ENCODE measurements around the gene NFIA.

DNA sequence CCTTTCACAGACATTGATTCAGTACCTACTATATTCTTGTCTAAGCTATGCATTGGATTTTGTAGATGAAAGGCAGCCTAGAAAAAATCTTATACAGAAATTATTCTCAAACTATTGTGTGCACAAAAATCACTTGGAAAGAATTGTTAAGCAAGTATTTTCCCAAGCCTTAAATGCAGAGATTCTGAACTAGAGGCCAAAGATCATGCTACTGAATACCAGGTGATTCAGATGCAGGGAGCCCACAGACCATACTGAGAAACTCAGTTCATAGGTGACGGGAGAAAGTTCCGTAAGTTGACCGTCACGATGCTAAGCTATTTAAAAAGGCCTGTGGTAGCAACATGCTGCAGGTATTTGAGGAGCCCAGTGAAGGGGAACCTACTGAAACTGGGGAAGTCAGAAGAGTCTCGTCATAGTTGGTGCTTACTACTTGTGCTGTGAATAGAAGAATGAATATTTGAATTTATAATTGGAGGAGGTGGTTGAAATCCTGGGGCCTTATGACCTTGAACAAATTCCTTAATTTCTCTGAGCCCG, 150.8 kb downstream of the NFIA start:
- TF ChIP-seq, protein P1, sequence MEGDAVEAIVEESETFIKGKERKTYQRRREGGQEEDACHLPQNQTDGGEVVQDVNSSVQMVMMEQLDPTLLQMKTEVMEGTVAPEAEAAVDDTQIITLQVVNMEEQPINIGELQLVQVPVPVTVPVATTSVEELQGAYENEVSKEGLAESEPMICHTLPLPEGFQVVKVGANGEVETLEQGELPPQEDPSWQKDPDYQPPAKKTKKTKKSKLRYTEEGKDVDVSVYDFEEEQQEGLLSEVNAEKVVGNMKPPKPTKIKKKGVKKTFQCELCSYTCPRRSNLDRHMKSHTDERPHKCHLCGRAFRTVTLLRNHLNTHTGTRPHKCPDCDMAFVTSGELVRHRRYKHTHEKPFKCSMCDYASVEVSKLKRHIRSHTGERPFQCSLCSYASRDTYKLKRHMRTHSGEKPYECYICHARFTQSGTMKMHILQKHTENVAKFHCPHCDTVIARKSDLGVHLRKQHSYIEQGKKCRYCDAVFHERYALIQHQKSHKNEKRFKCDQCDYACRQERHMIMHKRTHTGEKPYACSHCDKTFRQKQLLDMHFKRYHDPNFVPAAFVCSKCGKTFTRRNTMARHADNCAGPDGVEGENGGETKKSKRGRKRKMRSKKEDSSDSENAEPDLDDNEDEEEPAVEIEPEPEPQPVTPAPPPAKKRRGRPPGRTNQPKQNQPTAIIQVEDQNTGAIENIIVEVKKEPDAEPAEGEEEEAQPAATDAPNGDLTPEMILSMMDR (conservative IDR thresholded peaks at IDR 0.05; ENCODE audit: low read length): no peak
- no peak for TF ChIP-seq EZH2phosphoT487 (IDR thresholded peaks at IDR 0.05; ENCODE audit: borderline replicate concordance)

Data from Loucy (cell line).